ENCODE data around the gene SCYGR7. TPM values are rescaled to one million over a fixed set of nuclear protein-coding genes. Genes with fewer than 3 reads are reported as not detected.

The SCYGR7 gene
- polyA plus RNA-seq: not detected

GRCh38 chr2:227728035-227728434 is at the start of gene SCYGR7:
Gene SCYGR7, plus strand, starts transcription at chr2:227728335. Its CDS starts 0 bp downstream, at chr2:227728335.
- H3K27me3 Mint-ChIP-seq (ENCODE audit: low read depth in 3 of 3): peaks cover 0 to 3% (median 2%) of the 10 kb centered on the region in 3 donors
- DNase-seq: no peak
- H3K27ac Mint-ChIP-seq: no peak within 1 kb of the TSS
- no peaks in the 10 kb centered on the region for H3K4me1 Mint-ChIP-seq
- H3K4me3 Mint-ChIP-seq: no peak within 1 kb of the TSS
- no peaks in the 10 kb centered on the region for H3K36me3 Mint-ChIP-seq
- H3K9me3 Mint-ChIP-seq: peaks cover 0 to 3% (median 0%) of the 10 kb centered on the region in 6 donors

DNA sequence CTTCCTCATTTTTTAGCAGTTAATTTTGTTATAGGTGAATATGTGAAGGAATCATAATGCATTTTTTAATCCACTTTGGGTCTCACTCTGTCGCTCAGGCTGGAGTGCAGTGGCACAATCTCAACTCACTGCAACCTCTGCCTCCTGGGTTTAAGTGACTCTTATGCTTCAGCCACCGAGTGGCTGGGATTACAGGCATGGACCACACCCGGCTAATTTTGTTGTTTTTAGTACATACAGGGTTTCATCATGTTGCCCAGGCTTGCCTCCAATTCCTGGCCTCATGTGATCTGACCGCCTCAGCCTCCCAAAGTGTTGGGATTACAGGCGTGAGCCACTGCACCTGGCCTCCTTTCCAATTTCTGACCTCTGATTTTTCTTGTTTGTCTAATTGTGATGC is 43.9 kb upstream of the SCYGR7 start:
- H3K4me3 Mint-ChIP-seq: no peak overlapping the region
- H3K27ac Mint-ChIP-seq: no peak overlapping the region
- H3K27me3 Mint-ChIP-seq (ENCODE audit: low read depth in 3 of 3): peaks cover 0 to 3% (median 0%) of the 10 kb centered on the region in 3 donors
- H3K36me3 Mint-ChIP-seq: no peaks in the 10 kb centered on the region
- H3K9me3 Mint-ChIP-seq: no peaks in the 10 kb centered on the region
- H3K4me1 Mint-ChIP-seq: no peaks in the 10 kb centered on the region
- no peak for DNase-seq

DNA sequence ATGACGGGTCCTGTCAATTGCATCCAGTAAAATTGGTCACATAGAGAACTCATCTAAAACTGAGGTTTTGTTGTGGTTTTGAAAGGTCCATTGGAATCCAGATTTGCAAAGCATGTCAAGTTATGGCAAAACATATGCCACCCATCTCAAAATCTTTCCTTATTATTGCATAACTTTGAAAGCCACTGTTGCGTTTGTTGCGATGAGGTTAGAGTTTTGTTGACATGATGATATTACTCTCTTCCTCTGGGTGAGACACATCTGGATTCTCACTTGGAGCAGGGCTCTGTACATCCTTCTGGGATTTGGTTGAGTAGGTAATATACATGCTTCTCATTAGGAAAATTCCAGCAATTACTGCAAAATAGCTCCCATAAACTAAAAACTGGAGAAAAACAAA is 40.9 kb upstream of the SCYGR7 start:
- Mint-ChIP-seq H3K4me3 (no peak overlapping the region), H3K27ac (no peak overlapping the region), H3K4me1 (no peaks in the 10 kb centered on the region), H3K9me3 (peaks cover 0 to 5% (median 0%) of the 10 kb centered on the region in 6 donors), H3K36me3 (no peaks in the 10 kb centered on the region), H3K27me3 (ENCODE audit: low read depth in 3 of 3) (peaks cover 0 to 3% (median 2%) of the 10 kb centered on the region in 3 donors)
- DNase-seq: no peak

DNA sequence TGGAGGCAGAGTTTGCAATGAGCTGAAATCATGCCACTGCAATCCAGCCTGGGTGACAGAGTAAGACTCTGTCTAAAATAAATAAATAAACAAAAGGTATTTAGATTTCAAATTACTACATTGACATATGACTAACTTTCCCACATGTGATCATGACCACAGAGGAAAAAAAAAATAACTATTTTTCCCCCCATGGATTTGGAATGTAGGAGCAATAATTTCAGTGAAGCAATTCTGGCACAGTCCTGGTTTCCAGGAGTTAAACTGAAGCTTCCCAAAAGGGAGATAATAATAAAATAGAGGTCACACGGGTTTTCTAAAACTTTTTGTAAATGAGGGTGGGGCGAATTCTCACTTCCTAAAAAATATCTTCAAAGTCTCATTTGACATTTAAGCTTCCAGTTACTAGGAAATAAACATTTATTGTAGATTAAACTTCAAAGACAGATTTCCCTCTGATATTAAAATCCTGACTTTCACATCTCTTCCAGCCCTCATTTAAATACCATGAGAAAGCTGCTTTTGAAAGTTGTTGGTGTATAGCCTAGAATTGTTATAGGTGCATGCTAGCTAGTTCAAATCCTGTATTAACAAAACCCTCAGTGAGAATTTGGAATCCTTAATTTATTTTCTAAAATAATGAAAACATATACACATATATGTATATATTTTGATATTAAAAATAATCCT is 31.0 kb upstream of the SCYGR7 start:
- H3K27ac Mint-ChIP-seq: no peak overlapping the region
- H3K4me3 Mint-ChIP-seq: no peak overlapping the region

GRCh38 chr2:227701556-227701955 is 26.6 kb upstream of the SCYGR7 start:
- Mint-ChIP-seq H3K27me3 (ENCODE audit: low read depth in 3 of 3) (peaks cover 2 to 4% (median 3%) of the 10 kb centered on the region in 3 donors), H3K9me3 (peaks cover 0 to 2% (median 0%) of the 10 kb centered on the region in 6 donors), H3K4me3 (no peak overlapping the region), H3K36me3 (no peaks in the 10 kb centered on the region), H3K4me1 (no peaks in the 10 kb centered on the region), H3K27ac (no peak overlapping the region)
- no peak for DNase-seq

More for the DNA sequence above, 31.0 kb upstream of the SCYGR7 start:
- Mint-ChIP-seq H3K36me3 (no peaks in the 10 kb centered on the region), H3K4me1 (no peaks in the 10 kb centered on the region), H3K27me3 (ENCODE audit: low read depth in 3 of 3) (peaks cover 0 to 6% (median 4%) of the 10 kb centered on the region in 3 donors), H3K9me3 (peaks cover 0 to 3% (median 0%) of the 10 kb centered on the region in 6 donors)
- DNase-seq: no peak

DNA sequence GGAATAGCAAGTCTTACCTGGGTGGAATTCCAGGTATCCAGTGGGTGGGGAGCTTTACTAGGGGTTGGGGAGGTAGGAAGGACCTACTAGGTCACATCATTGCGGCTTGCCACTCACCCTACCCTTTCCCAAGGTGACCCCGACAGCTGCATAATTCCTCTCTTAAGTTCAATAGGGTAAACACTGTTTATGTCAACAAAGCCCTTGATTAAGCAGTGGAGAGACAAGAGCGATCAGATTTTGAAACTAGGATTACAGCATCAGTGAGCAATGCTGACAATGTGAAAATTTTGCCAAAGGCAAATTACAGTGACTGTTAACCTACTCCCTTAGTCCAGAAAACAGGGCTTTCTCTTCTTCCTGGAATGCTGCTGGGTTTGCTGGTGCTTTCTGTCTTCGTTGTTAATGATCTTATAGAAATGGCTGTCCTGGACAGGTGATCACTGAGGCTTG is 24.8 kb upstream of the SCYGR7 start:
- H3K4me3 Mint-ChIP-seq: no peak overlapping the region
- peaks cover 2 to 4% (median 3%) of the 10 kb centered on the region in 3 donors for H3K27me3 Mint-ChIP-seq (ENCODE audit: low read depth in 3 of 3)

DNA sequence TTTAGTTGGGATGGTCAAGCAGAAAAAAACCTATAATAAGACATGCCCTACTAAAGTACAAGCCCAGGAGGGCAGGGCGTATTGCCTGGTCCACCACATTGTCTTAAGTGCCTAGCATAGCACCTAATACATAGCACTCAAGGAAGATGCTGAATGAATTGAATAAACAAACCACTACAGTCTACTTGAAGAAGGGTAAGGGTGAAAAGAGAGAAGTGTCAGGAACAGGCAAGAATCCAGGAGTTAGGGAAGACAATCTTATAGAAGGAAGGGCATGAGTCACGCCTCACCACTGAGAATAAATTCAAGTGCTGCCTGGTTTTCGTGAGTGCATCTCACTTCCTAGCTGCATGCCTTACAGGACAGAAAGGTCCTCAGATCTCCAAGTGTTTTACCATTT is 24.2 kb upstream of the SCYGR7 start:
- Mint-ChIP-seq H3K4me3 (no peak overlapping the region), H3K27ac (no peak overlapping the region), H3K4me1 (no peaks in the 10 kb centered on the region), H3K36me3 (no peaks in the 10 kb centered on the region), H3K9me3 (peaks cover 0 to 2% (median 0%) of the 10 kb centered on the region in 6 donors), H3K27me3 (ENCODE audit: low read depth in 3 of 3) (peaks cover 0 to 4% (median 2%) of the 10 kb centered on the region in 3 donors)
- DNase-seq: no peak

More for the DNA sequence above, 24.8 kb upstream of the SCYGR7 start:
- no peak for DNase-seq
- H3K9me3 Mint-ChIP-seq: peaks cover 0 to 2% (median 0%) of the 10 kb centered on the region in 6 donors
- no peak overlapping the region for H3K27ac Mint-ChIP-seq
- H3K36me3 Mint-ChIP-seq: no peaks in the 10 kb centered on the region
- no peaks in the 10 kb centered on the region for H3K4me1 Mint-ChIP-seq

DNA sequence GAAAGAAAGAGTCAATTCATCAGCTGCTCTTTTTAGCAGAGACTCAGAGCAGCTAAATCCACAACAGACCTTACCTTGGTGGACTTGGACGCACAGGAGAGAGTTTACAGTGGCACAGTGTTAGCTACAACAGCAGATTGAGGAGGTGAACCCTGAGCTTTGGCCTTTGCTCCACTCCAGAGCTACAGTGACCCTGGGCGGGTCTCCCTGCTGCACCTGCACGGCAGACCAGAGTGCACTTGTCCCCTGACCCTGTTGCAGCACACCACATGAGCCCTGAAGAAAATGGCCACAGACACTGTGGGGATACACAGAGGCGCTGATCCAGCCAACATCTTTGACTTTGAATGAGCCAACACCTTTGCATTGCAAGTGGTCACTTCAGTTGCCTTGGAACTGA is 21.3 kb upstream of the SCYGR7 start:
- H3K4me3 Mint-ChIP-seq: no peak overlapping the region
- no peak overlapping the region for H3K27ac Mint-ChIP-seq
- peaks cover 0 to 4% (median 4%) of the 10 kb centered on the region in 3 donors for H3K27me3 Mint-ChIP-seq (ENCODE audit: low read depth in 3 of 3)
- DNase-seq: no peak
- no peaks in the 10 kb centered on the region for H3K36me3 Mint-ChIP-seq
- H3K4me1 Mint-ChIP-seq: no peaks in the 10 kb centered on the region
- H3K9me3 Mint-ChIP-seq: peaks cover 0 to 2% (median 0%) of the 10 kb centered on the region in 6 donors

DNA sequence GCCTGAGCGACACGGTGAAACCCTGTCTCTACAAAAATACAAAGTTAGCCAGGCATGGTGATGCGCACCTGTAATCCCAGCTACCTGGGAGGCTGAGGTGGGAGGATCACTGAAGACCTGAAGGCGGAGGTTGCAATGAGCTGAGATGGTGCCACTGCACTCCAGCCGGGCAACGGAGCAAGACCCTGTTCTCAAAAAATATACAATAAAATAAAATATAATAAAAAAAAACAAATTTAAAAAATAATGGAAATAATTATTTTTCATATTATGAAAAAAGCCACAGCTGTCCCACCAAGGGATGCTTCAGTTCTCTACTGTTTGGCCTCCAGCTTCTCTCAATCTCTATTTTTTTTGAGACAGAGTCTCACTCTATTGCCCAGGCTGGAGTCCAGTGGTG is 20.7 kb upstream of the SCYGR7 start:
- Mint-ChIP-seq H3K4me3 (no peak overlapping the region), H3K27me3 (ENCODE audit: low read depth in 3 of 3) (peaks cover 0 to 4% (median 4%) of the 10 kb centered on the region in 3 donors), H3K9me3 (peaks cover 0 to 2% (median 0%) of the 10 kb centered on the region in 6 donors), H3K36me3 (no peaks in the 10 kb centered on the region), H3K4me1 (no peaks in the 10 kb centered on the region), H3K27ac (no peak overlapping the region)
- DNase-seq: no peak

DNA sequence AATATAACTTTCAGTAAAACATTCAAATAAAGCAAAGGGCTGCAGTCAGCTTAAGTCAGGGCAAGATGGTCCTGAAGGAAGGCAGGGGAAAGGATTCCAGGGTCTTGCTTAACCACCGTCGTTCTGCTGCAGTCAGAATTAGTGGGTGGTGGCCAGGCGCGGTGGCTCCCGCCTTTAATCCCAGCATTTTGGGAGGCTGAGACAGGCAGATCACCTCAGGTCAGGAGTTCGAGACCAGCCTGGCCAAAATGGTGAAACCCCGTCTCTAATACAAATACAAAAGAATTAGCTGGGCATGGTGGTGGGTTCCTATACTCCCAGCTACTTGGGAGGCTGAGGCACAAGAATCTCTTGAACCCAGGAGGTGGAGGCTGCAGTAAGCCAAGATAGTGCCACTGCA is 17.1 kb upstream of the SCYGR7 start:
- Mint-ChIP-seq H3K27me3 (ENCODE audit: low read depth in 3 of 3) (peaks cover 2 to 4% (median 3%) of the 10 kb centered on the region in 3 donors), H3K9me3 (no peaks in the 10 kb centered on the region), H3K36me3 (no peaks in the 10 kb centered on the region), H3K27ac (no peak overlapping the region), H3K4me3 (no peak overlapping the region), H3K4me1 (no peaks in the 10 kb centered on the region)
- DNase-seq: no peak

DNA sequence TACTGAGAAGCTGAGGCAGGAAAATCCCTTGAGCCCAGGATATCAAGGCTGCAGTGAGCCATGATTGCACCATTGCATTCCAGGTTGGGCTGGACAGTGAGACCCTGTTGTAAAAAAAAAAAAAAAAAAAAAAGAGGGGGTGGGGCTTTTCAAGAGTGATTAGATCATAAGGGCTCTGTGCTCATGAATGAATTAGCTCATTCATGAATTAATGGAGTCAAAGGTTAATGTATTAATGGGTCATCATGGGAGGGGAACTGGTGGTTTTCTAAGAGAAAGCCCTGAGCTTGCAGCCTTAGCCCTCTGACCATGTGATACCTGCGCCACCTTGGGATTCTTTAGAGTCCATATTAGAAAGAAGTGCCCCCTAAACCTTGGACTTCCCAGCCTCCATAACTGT is 14.8 kb upstream of the SCYGR7 start:
- Mint-ChIP-seq H3K27ac (no peak overlapping the region), H3K4me3 (no peak overlapping the region), H3K27me3 (ENCODE audit: low read depth in 3 of 3) (peaks cover 2 to 5% (median 4%) of the 10 kb centered on the region in 3 donors)

DNA sequence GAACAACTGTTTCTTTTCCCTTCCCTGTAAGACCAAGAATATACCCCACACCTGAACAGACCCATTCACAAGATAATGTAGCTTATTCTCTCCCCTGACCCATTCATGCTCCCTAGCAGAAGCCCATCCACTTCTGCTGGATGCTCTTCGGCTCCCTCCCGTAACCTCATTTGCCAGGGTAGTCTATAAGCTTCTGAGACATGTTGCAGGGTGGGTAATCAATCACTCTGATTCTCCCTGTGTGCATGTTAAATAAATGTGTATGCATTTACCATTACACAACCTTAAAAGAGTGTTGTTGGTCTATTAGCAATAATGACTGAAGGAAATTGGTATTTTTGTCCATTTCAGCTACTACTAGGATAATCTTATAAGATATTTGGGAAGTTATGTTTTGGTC is 11.6 kb upstream of the SCYGR7 start:
- no peak for DNase-seq
- Mint-ChIP-seq H3K27me3 (ENCODE audit: low read depth in 3 of 3) (peaks cover 2 to 10% (median 4%) of the 10 kb centered on the region in 3 donors), H3K36me3 (no peaks in the 10 kb centered on the region), H3K9me3 (no peaks in the 10 kb centered on the region), H3K27ac (no peak overlapping the region), H3K4me1 (no peaks in the 10 kb centered on the region), H3K4me3 (no peak overlapping the region)

More for the DNA sequence above, 14.8 kb upstream of the SCYGR7 start:
- no peaks in the 10 kb centered on the region for H3K9me3 Mint-ChIP-seq
- no peaks in the 10 kb centered on the region for H3K4me1 Mint-ChIP-seq
- H3K36me3 Mint-ChIP-seq: no peaks in the 10 kb centered on the region
- DNase-seq: no peak

DNA sequence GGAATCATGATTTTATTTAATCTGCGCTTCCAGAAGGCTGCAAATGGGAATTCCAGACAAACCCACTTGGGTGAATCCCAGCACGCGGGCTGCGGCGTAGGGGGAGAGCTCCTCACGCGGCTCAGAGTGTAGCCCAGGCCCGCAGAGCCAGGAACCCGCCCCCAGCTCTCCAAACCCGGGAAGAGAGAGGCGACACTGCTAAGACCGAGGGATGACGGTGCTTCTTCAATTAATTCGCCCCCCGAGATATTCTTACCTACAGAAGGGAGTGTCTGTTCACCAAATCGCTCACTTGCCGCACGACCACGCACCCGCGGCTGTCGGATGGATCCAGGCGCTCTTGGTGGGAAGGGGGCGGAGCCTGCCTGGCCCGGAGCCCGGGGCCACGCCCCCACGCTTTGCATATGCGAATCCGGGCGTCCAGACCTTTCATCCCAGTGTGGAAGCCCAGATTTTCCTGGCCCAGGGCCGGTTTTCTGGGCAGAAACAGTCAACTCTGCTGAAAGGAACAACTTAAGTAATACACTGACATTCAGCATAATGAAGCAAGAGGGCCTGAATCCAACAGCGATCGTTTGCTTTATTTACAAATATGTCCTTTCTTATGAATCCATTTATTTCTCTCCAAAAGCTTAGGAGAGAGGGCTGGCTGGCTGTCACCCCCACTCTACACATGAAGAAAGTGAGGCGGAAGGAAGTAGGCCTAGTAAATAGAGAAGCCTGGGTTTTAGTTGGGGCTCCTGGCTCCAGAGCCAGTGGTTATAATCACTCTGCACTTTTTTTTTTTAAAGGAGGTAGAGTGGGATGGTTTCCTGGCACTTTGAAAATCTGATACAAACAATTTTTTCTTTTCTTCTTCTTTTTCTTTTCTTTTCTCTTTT is 10.2 kb upstream of the SCYGR7 start, which contains the start of gene SLC19A3:
Gene SLC19A3 (minus strand): TSS at position 342 of the 881 bp plus-strand sequence. CDS start 15,710 bp downstream, outside the sequence.
- Mint-ChIP-seq H3K27me3 (ENCODE audit: low read depth in 3 of 3) (peaks cover 2 to 12% (median 4%) of the 10 kb centered on the region in 3 donors), H3K27ac (no peak within 1 kb of the TSS), H3K9me3 (no peaks in the 10 kb centered on the region), H3K4me3 (peak within 1 kb of the TSS in 1 of 5 donors; percentile 17), H3K36me3 (no peaks in the 10 kb centered on the region), H3K4me1 (no peaks in the 10 kb centered on the region)
- DNase-seq: no peak

DNA sequence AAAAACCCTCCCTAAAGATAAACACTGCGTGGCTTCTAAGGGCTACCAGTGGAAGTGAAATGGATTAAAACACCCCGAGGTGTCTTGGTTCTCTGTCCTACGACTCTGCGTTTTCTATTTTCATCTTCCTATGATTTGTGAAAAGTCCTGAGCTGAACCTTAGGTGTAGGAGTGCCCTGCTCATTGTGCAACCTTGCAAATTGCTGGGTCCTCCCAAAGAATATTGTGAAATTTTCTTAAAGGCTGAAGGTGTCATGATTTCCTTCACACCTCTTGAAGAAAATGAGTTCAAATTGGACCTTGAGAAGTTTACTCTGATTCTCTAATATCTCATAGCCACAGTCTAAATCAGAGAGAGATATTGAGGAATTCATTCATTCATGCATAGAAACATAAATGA is 8.5 kb upstream of the SCYGR7 start:
- Mint-ChIP-seq H3K4me3 (no peak overlapping the region), H3K9me3 (no peaks in the 10 kb centered on the region), H3K27me3 (ENCODE audit: low read depth in 3 of 3) (peaks cover 2 to 12% (median 4%) of the 10 kb centered on the region in 3 donors), H3K4me1 (no peaks in the 10 kb centered on the region), H3K36me3 (no peaks in the 10 kb centered on the region), H3K27ac (no peak overlapping the region)
- no peak for DNase-seq
